ENCODE results near the gene OAF. TPM values are rescaled to one million over a fixed set of nuclear protein-coding genes. Genes with fewer than 3 reads are reported as not detected.

OAF gene
- total and polyA plus RNA-seq, 9 of the 15 experiments (the other 6 are each of a cell fraction or from before 2014, with no cell fraction given), result 1.1 to 21.6 (median 7.5) TPM

DNA sequence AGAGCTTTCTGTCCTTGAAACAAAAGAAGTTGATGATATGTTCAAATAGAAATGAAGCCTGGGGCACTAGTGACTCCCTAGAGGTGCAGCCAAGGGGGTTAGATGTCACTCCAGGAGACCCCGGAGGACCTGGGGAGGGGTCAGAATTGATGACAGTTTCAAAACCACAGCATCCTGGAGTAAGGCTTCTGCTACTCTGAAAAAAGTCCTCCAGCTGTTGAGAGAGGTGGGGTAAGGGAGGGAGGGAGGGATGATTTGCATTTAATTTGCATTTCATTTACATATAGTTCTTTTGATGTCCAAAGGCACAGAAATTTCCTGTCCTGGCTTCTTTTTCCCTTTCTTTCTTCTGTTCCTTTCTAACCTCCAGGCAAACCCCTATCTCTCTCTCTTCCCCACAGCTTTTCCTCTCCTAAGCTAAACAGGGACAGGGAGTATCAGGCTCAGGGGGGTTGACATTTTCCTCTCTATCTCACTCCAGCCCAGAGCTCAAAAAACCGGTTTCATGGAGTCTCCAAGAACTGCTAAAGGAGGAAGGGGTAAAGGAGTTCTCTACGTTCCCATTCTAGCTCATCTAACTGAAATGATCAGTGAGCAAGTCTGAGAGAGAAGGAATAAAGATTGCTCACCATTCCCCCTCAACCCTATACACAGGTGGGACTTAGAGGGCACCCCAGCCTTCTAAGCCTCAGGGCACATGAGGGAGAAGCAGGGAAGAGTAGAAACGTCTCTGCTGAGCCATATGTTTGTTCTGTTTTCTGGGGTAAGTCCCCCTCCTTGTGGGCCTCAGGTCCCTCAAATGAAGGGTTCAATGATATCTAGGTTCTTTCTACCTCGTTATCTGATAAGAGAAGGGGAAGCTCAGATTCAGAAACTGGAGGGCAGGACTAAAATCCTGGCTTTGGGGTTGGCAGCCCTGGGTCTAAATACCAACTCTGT lies 25.6 kb downstream of the OAF start (continued):
- TF ChIP-seq, protein P1, sequence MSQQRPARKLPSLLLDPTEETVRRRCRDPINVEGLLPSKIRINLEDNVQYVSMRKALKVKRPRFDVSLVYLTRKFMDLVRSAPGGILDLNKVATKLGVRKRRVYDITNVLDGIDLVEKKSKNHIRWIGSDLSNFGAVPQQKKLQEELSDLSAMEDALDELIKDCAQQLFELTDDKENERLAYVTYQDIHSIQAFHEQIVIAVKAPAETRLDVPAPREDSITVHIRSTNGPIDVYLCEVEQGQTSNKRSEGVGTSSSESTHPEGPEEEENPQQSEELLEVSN (IDR thresholded peaks at IDR 0.05; ENCODE audit: borderline replicate concordance in 1 of 2, extremely low read depth in 1 of 2, insufficient read depth in 1 of 2, insufficient read length in 1 of 2, low read depth in 1 of 2, low read length in 1 of 2, poor library complexity in 1 of 2, severe bottlenecking in 1 of 2), result peak in 1 of 2 experiments; percentile 12
- TF ChIP-seq KDM1A (IDR thresholded peaks at IDR 0.05) (0 out of 4 replicates have a peak, but pooled peaks of 1 of the 2 experiments have one; percentile 10), MEF2A (IDR thresholded peaks at IDR 0.05; ENCODE audit: control insufficient read depth, low read depth, low read length) (0 out of 2 replicates have a peak, but pooled peaks have one; percentile 58), KDM5B (IDR thresholded peaks at IDR 0.05; ENCODE audit: insufficient replicate concordance, low read depth, low read length) (peak; percentile 63), SMARCC2 (IDR thresholded peaks at IDR 0.05; ENCODE audit: low read depth) (no peak), DNMT1 (IDR thresholded peaks at IDR 0.05) (no peak), POLR2B (IDR thresholded peaks at IDR 0.05; ENCODE audit: low read depth, partially characterized antibody) (peak; percentile 75), GTF2F1 (IDR thresholded peaks at IDR 0.05; ENCODE audit: low read depth, low read length) (peak; percentile 96), ZNF146 (CRISPR knock-in tag; IDR thresholded peaks at IDR 0.05; ENCODE audit: unreplicated experiment) (no peak), ZNF384 (IDR thresholded peaks at IDR 0.05; ENCODE audit: low read depth, low read length) (no peak), ETV6 (IDR thresholded peaks at IDR 0.05; ENCODE audit: borderline replicate concordance in 1 of 2, low read depth in 2 of 2, low read length in 1 of 2) (0 out of 4 replicates have a peak, but pooled peaks of 1 of the 2 experiments have one; percentile 32), ETV6 (CRISPR knock-in tag; IDR thresholded peaks at IDR 0.05; ENCODE audit: borderline replicate concordance) (no peak), PURB (CRISPR knock-in tag; IDR thresholded peaks at IDR 0.05; ENCODE audit: low read depth) (no peak), PTBP1 (IDR thresholded peaks at IDR 0.05; ENCODE audit: low read depth, low read length) (0 out of 2 replicates have a peak, but pooled peaks have one; percentile 29), RFX1 (IDR thresholded peaks at IDR 0.05) (no peak), KDM4B (IDR thresholded peaks at IDR 0.05; ENCODE audit: borderline replicate concordance in 2 of 2, low read depth in 1 of 2) (peak in 1 of 2 experiments; percentile 78; a peak in 1 of 4 replicates), STAT5B (CRISPR knock-in tag; IDR thresholded peaks at IDR 0.05) (no peak)
- TF ChIP-seq, protein P2, sequence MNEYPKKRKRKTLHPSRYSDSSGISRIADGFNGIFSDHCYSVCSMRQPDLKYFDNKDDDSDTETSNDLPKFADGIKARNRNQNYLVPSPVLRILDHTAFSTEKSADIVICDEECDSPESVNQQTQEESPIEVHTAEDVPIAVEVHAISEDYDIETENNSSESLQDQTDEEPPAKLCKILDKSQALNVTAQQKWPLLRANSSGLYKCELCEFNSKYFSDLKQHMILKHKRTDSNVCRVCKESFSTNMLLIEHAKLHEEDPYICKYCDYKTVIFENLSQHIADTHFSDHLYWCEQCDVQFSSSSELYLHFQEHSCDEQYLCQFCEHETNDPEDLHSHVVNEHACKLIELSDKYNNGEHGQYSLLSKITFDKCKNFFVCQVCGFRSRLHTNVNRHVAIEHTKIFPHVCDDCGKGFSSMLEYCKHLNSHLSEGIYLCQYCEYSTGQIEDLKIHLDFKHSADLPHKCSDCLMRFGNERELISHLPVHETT (CRISPR knock-in tag; conservative IDR thresholded peaks at IDR 0.05 in 1 of 2, IDR thresholded peaks at IDR 0.05 in 1 of 2), result no peak
- TF ChIP-seq, protein P3, sequence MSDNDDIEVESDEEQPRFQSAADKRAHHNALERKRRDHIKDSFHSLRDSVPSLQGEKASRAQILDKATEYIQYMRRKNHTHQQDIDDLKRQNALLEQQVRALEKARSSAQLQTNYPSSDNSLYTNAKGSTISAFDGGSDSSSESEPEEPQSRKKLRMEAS (CRISPR knock-in tag; IDR thresholded peaks at IDR 0.05), result no peak
- TF ChIP-seq, protein P4, sequence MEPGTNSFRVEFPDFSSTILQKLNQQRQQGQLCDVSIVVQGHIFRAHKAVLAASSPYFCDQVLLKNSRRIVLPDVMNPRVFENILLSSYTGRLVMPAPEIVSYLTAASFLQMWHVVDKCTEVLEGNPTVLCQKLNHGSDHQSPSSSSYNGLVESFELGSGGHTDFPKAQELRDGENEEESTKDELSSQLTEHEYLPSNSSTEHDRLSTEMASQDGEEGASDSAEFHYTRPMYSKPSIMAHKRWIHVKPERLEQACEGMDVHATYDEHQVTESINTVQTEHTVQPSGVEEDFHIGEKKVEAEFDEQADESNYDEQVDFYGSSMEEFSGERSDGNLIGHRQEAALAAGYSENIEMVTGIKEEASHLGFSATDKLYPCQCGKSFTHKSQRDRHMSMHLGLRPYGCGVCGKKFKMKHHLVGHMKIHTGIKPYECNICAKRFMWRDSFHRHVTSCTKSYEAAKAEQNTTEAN (CRISPR knock-in tag; IDR thresholded peaks at IDR 0.05), result no peak
- TF ChIP-seq, protein P5, sequence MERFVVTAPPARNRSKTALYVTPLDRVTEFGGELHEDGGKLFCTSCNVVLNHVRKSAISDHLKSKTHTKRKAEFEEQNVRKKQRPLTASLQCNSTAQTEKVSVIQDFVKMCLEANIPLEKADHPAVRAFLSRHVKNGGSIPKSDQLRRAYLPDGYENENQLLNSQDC (CRISPR knock-in tag; IDR thresholded peaks at IDR 0.05), result peak; percentile 88

Measured in K562 (cell line).